BLaER1 (cell line): Measurements from ENCODE around the gene HLCS.
A peak's percentile ranks its signal among the peaks of the same experiment; 100 is the strongest.

Source experiments
- H3K27ac ChIP-seq: shearing (Covaris generic); formaldehyde crosslinking; 2 replicates; pipeline ENCODE4 v1.8.1; 2022
- H3K27me3 ChIP-seq: shearing (Covaris generic); formaldehyde crosslinking; 2 replicates; pipeline ENCODE4 v1.8.1; 2022
- H3K36me3 ChIP-seq: shearing (Covaris generic); formaldehyde crosslinking; 2 replicates; pipeline ENCODE4 v1.8.1; 2022
- H3K4me1 ChIP-seq: shearing (Covaris generic); formaldehyde crosslinking; 2 replicates; pipeline ENCODE4 v1.8.1; 2022
- H3K4me2 ChIP-seq: shearing (Covaris generic); formaldehyde crosslinking; 2 replicates; pipeline ENCODE4 v1.8.1; 2022
- H3K4me3 ChIP-seq: shearing (Covaris generic); formaldehyde crosslinking; 2 replicates; pipeline ENCODE4 v1.8.1; 2022
- H3K9ac ChIP-seq: shearing (Covaris generic); formaldehyde crosslinking; 2 replicates; pipeline ENCODE4 v1.8.1; 2022
- H3K9me3 ChIP-seq: shearing (Covaris generic); formaldehyde crosslinking; 2 replicates; pipeline ENCODE4 v1.8.1; 2022
- H4K20me1 ChIP-seq: shearing (Covaris generic); formaldehyde crosslinking; 2 replicates; pipeline ENCODE4 v1.8.1; 2022
- Cebpa-rat ChIP-seq: shearing (Covaris generic); IDR thresholded peaks from 2 replicates; pipeline ENCODE4 v1.8.1; 2022

Gene HLCS

DNA sequence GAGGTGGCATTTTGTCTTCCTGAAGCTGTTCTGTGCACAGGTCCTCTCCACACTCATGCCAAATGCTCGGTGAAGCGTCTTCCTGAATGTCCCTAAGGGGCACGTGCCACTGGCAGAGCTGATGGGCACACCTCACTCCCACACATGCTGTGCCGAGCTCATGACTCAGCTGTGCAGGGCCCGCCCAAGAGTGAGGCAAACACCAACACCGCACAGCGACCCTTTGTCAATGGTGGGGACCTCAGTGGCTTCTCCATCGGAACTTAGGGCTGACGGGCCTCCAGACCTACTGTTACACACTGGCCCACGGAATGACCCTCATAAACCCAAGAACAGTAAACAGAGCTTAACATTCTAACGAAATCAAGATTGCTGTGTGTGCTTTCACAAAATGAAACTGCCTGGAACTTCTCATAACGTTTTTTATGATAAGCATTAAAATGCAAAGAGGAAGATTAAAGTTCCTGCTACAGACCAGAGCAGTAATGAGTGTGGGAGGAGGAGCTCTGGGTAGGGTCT is 178.3 kb downstream of the HLCS start:
- Histone ChIP-seq H3K27me3 (no peaks in the 10 kb centered on the region), H3K4me2 (peak overlapping the region; percentile 31), H3K9me3 (no peaks in the 10 kb centered on the region), H3K4me1 (peaks cover 11% of the 10 kb centered on the region), H4K20me1 (no peaks in the 10 kb centered on the region), H3K9ac (no peak overlapping the region), H3K4me3 (no peak overlapping the region), H3K27ac (no peak overlapping the region), H3K36me3 (no peaks in the 10 kb centered on the region)
- TF ChIP-seq Cebpa-rat, result no peak

DNA sequence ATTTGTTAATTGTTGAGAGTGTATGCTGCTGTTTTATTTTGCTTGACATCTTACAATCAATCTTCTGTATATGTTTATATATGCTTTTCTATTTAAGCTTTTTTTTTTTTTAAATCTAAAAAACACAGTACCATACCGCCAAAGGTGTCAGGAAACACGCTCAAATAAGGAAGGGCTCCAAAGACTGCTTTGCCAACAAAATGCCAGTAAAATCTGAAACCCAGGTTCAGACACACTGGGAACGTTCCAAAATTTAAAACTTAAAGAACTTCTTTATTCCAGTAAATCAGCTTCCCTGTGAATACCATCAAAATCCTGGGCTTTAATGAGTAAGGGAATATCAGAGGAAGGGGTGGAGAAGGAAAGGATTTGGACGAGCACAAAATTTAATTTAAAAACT is 180.3 kb downstream of the HLCS start:
- Histone ChIP-seq H3K4me2 (no peak overlapping the region), H3K4me1 (peaks cover 11% of the 10 kb centered on the region), H3K36me3 (no peaks in the 10 kb centered on the region), H3K9me3 (no peaks in the 10 kb centered on the region), H3K27me3 (no peaks in the 10 kb centered on the region), H4K20me1 (no peaks in the 10 kb centered on the region), H3K4me3 (no peak overlapping the region), H3K27ac (no peak overlapping the region), H3K9ac (no peak overlapping the region)
- TF ChIP-seq Cebpa-rat, result no peak

DNA sequence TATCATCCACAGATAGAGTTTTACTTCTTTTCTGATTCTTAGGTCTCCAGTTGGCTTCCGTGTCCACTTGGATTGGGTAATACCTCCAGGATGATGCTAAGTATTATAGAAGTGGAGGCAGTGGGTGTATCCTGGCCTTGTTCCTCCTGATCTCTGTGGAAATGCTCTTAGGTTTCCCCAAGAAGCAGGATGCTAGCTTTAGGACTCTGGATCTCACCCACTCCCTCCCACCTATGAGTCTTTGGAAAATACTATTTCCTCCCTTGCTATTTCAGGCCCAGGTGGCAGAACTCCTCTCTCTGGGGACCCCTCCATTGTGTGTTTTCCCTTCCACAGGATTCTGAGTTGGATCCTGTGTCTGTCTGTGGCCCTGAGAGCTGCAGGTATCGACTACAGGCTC is 180.9 kb downstream of the HLCS start:
- no peak overlapping the region for H3K4me2 ChIP-seq
- H3K27me3 ChIP-seq, result no peaks in the 10 kb centered on the region
- H3K4me3 ChIP-seq, result no peak overlapping the region
- no peaks in the 10 kb centered on the region for H3K9me3 ChIP-seq
- TF ChIP-seq Cebpa-rat, result no peak
- peaks cover 11% of the 10 kb centered on the region for H3K4me1 ChIP-seq
- no peak overlapping the region for H3K9ac ChIP-seq
- H3K27ac ChIP-seq, result no peak overlapping the region
- no peaks in the 10 kb centered on the region for H4K20me1 ChIP-seq
- no peaks in the 10 kb centered on the region for H3K36me3 ChIP-seq

DNA sequence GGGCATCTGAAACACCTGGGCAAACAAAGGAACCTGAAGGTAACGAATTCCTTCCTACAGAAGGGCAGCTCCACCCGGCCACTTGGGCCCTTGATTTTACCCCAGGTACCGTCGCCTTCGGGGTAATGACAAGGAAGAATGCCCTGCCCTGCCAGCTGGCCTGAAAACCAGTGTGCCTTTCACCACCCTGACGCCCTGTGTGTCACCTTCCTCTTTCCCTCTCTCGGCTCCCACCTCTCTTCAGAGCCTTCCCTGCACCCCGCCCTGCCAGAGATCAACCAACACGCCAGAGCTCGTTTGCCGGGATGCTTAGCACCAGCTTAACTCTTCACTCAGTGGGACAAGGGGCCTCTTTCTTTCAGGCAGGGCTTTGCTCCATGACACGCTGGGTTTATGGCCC is 181.5 kb downstream of the HLCS start:
- H3K9me3 ChIP-seq, result no peaks in the 10 kb centered on the region
- H3K27ac ChIP-seq, result no peak overlapping the region
- H3K9ac ChIP-seq, result no peak overlapping the region
- H3K27me3 ChIP-seq, result no peaks in the 10 kb centered on the region
- H3K36me3 ChIP-seq, result no peaks in the 10 kb centered on the region
- peaks cover 11% of the 10 kb centered on the region for H3K4me1 ChIP-seq
- no peak for TF ChIP-seq Cebpa-rat
- H3K4me3 ChIP-seq, result no peak overlapping the region
- no peak overlapping the region for H3K4me2 ChIP-seq
- no peaks in the 10 kb centered on the region for H4K20me1 ChIP-seq

DNA sequence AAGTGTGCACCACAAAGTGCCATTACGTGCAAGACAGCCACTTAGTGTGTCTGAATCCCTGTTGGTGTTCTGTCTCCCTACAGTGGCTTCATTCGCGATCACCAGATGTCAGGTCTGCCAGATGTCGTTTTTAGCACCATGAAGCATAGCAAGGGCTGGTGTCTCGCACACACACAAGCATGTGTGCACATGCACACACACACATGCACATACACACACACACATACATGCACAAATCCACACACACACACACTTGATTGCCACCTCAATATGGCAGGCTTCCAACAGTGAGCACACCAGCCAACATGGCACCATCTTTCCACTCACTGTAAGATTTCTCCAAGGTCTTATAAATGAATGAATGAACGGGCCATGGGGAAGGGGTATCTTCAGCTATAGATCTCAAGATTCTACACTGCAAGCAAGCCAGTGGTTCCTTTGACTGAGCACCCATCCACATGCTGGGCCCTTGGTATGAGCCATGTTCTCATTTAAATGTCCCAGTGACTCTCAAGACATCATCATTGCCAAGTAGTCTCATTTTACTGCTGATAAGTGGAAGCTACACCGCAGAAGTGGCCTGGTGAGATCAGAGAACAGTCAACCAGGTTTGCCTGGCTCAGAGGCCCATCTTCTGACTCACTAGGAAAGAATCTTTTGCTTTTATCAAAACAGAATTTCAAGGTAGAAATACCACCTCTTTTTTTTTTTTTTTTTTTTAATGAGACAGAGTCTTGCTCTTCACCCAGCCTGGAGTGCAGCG is 182.7 kb downstream of the HLCS start:
- no peak for TF ChIP-seq Cebpa-rat
- Histone ChIP-seq H3K36me3 (no peaks in the 10 kb centered on the region), H3K27ac (no peak overlapping the region), H3K4me1 (peaks cover 11% of the 10 kb centered on the region), H3K27me3 (no peaks in the 10 kb centered on the region), H3K9me3 (no peaks in the 10 kb centered on the region), H3K4me2 (no peak overlapping the region), H4K20me1 (no peaks in the 10 kb centered on the region), H3K4me3 (no peak overlapping the region), H3K9ac (no peak overlapping the region)

DNA sequence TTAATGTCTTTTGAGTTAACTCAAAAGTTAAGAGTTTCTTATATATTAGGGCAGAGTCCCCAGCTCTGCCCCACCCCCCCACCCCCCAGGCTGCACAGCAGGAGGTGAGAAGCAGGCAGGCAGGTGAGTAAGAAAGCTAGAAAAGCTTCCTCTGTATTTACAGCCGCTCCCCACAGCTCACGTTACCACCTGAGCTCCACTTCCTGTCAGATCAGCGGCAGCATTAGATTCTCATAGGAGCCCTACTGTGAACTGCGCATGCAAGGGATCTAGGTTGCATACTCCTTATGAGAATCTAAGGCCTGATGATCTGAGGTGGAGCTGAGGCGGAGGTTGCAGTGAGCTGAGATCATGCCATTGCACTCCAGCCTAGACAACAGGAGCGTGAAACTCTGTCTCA is 185.6 kb downstream of the HLCS start:
- H4K20me1 ChIP-seq, result no peaks in the 10 kb centered on the region
- no peaks in the 10 kb centered on the region for H3K36me3 ChIP-seq
- TF ChIP-seq Cebpa-rat, result no peak
- no peak overlapping the region for H3K4me2 ChIP-seq
- no peaks in the 10 kb centered on the region for H3K9me3 ChIP-seq
- H3K27me3 ChIP-seq, result no peaks in the 10 kb centered on the region
- no peaks in the 10 kb centered on the region for H3K4me1 ChIP-seq
- H3K9ac ChIP-seq, result no peak overlapping the region
- no peak overlapping the region for H3K4me3 ChIP-seq
- H3K27ac ChIP-seq, result no peak overlapping the region

DNA sequence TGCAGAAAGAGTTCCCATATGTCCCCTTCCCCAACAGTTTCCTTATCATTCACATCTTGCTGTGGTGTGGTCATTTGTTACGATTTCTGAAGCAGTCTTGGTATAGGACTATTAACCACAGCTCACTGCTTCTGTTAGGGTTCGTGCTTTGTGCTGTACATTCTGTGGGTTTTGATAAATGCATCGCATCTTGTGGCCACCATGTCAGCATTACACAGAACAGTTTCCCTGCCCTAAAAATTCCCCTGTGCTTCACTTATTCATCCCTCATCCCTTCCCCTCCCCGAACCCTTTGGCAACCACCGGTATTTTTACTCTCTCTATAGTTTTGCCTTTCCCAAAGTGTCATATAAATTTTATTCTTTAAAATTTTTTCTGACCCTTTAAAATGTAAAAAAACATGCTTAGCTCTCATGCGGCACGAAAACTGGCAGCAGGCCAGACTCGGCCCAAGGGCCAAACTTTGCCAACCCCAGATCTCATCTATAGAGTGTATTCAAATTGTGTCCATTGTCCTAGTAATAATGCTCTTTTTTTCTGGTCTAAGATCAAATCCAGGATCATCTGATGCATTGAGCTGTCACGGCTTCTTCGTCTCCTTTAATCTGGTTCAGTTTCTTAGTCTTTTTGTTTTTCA is 189.4 kb downstream of the HLCS start:
- Histone ChIP-seq H3K4me2 (no peak overlapping the region), H3K36me3 (no peaks in the 10 kb centered on the region), H3K4me1 (no peaks in the 10 kb centered on the region), H3K27ac (no peak overlapping the region), H3K4me3 (no peak overlapping the region), H3K9ac (no peak overlapping the region), H4K20me1 (no peaks in the 10 kb centered on the region), H3K9me3 (no peaks in the 10 kb centered on the region), H3K27me3 (no peaks in the 10 kb centered on the region)
- TF ChIP-seq Cebpa-rat, result no peak

DNA sequence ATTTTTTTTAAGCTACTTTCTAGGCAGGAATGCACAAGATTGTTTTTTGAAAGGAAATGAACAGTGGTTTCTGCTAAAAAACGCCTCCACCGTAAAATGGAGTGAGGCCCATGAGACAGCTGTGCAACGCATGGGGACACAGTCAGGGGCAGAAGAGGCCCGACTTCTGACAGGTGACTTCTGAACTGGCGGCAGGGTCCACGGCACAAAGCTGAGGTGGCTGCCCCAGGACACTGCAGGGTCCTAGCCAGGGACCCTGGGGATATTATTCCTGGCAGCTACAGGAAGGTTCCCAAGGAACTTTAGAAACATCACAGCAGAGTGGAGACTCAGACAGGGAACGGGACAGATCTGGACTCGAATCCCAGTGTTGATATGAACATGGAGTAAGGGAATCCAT is 192.5 kb downstream of the HLCS start:
- no peak overlapping the region for H3K4me2 ChIP-seq
- H4K20me1 ChIP-seq, result no peaks in the 10 kb centered on the region
- H3K36me3 ChIP-seq, result no peaks in the 10 kb centered on the region
- no peaks in the 10 kb centered on the region for H3K27me3 ChIP-seq
- no peak overlapping the region for H3K27ac ChIP-seq
- H3K9ac ChIP-seq, result no peak overlapping the region
- no peak for TF ChIP-seq Cebpa-rat
- no peaks in the 10 kb centered on the region for H3K4me1 ChIP-seq
- H3K4me3 ChIP-seq, result no peak overlapping the region
- H3K9me3 ChIP-seq, result no peaks in the 10 kb centered on the region

DNA sequence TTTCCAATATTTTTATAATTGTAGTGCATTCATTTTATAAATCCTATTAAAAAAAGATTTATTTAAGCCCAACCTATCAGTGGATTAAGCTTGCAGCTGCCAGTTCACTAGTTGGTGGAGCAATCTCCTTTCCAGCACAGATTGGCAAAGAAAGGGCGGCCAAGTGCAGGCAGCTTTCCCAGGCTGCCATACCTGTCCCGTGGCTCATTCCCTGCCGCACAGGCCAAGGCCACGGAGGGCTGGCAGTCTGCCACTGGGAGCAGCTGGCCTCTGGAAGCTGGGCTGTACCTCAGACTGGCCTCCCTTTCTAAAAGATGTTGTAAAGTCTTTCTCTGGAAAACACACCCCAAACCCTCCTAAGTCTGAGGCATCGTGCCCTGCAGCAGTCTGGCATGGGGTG is 193.4 kb downstream of the HLCS start:
- H3K9me3 ChIP-seq, result no peaks in the 10 kb centered on the region
- H3K9ac ChIP-seq, result no peak overlapping the region
- H4K20me1 ChIP-seq, result no peaks in the 10 kb centered on the region
- H3K27ac ChIP-seq, result no peak overlapping the region
- no peak for TF ChIP-seq Cebpa-rat
- no peak overlapping the region for H3K4me3 ChIP-seq
- H3K4me1 ChIP-seq, result no peaks in the 10 kb centered on the region
- no peaks in the 10 kb centered on the region for H3K36me3 ChIP-seq
- H3K4me2 ChIP-seq, result no peak overlapping the region
- H3K27me3 ChIP-seq, result no peaks in the 10 kb centered on the region

DNA sequence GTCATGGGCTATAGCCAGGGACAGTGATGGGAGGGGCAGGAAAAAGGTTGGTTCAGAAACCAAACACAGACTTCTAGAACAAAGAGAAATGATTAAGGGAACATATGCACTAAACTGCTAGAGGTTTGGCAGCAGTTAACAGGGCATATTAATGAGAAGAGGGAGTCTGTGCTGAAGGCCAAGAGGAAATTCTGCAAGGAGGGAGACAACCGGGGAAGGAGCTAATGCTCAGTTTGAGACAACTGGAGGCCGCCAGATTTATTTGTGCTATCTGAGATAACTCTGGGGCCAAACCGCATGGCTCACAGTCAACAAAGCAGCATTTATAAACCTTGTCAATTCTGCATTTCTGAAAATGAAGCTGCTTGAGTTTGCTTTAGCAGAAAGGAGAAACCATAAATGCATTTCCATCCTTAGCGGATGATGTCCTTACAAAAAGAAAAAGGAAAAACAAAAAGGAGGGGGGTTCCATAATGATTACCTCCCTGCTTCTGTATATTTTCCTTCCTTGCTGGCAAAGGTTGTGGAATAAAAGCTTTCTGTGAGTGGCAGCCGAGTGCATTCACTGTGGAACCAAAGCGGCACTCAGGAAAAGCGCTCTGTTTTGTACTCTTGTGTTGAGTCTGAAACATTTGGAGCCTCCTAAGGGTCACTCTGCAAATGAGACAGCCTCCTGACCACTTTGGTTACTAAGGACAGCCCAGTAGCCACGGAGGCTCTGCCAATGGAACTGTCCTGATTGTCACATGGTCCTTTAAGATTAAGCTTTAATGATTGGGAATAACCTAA is 197.2 kb downstream of the HLCS start:
- Histone ChIP-seq H3K9me3 (no peaks in the 10 kb centered on the region), H3K4me2 (no peak overlapping the region), H3K27ac (no peak overlapping the region)

More for the DNA sequence above, 197.2 kb downstream of the HLCS start:
- H3K36me3 ChIP-seq, result no peaks in the 10 kb centered on the region; the same call in 1 of the 2 replicates
- H3K9ac ChIP-seq, result no peak overlapping the region
- TF ChIP-seq Cebpa-rat, result no peak
- H3K4me3 ChIP-seq, result no peak overlapping the region
- no peaks in the 10 kb centered on the region for H4K20me1 ChIP-seq
- H3K27me3 ChIP-seq, result no peaks in the 10 kb centered on the region
- H3K4me1 ChIP-seq, result no peaks in the 10 kb centered on the region
